HG03108 (cell line): ENCODE data around the gene CREBRF.
"Not testable (repeated sequence)": the region's sequence is repeated elsewhere in the genome, so short reads cannot be mapped to it uniquely, and the experiment has no call there.

ENCODE experiments used
- ATAC-seq: cut with Tn5 transposase; IDR thresholded peaks from one replicate; pipeline ENCODE4 v1.9.1; 2021; ENCODE audit warnings: moderate library complexity; ENCODE audit not compliant: unreplicated experiment

CREBRF gene

GRCh38 chr5:173076471-173076870, 20.3 kb downstream of the CREBRF start:
- ATAC-seq, result not testable (repeated sequence)

GRCh38 chr5:173078878-173079277, 22.7 kb downstream of the CREBRF start:
- ATAC-seq, result no peak

- ATAC-seq, result no peak
Measured at GRCh38 chr5:173089581-173089980, 33.4 kb downstream of the CREBRF start.

- no peak for ATAC-seq
Measured at GRCh38 chr5:173090639-173091038, 34.5 kb downstream of the CREBRF start.

- ATAC-seq, result no peak
Measured at GRCh38 chr5:173091981-173092380, 35.8 kb downstream of the CREBRF start.

- ATAC-seq, result no peak
Measured at GRCh38 chr5:173093606-173094005, 37.5 kb downstream of the CREBRF start.

DNA sequence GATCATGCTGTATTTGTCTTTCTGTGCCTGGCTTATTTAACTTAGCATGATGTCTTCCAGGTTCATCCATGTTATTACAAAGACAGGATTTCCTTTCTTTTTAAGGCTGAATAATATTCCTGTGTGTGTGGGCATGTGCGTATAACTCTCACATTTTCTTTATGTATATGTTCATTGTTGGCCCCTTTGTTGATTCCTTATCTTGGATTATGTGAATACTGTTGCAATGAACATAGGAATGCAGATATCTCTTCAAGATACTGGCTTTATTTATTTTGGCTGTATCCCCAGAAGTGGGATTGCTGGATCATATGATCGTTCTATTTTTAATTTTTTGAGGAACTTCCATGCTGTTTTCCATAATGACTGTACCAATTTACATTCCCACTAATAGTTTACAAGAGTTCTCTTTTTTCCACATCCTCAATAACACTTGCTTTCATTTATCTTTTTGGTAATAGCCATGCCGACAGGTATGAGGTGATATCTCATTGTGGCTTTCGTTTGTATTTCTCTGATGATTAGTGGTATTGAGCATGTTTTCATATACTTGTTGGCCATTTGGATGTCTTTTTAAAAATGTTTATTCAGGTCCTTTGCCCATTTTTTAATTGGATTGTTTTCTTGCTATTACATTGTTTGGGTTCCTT, 38.0 kb downstream of the CREBRF start:
- ATAC-seq, result no peak

DNA sequence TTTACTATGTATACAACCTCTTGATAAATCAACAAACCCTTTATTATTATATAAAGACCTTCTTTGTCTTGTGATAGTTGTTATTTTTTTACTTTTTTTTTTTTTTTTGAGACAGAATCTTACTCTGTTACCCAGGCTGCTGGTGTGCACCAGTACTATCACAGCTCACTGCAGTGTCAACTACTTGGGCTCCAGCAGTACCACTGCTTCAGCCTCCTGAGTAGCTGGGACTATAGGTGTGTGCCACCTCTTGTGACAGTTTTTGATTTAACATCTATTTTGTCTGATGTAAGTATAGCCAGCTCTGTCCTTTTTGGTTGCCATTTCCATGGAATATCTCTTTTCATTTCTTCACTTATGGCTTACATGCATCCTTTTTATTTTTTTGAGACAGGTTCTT, 42.6 kb downstream of the CREBRF start:
- no peak for ATAC-seq

DNA sequence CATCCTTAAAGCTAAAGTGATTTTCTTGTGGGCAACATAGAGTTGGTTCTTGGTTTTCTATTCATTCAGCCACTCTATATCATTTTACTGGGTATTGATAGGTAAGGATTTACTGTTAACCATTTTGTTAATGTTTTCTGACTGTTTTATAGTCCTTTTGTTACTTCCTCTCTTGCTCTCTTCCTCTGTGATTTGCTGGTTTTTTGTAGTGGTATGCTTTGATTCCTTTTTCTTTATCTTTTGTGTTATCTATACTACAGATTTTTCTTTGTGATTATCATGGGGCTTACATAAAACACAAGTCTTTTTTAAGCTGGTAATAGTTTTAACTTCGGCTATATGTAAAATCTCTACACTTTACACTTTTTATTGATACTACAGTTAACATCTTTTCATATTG, 43.3 kb downstream of the CREBRF start:
- ATAC-seq, result no peak

GRCh38 chr5:173101245-173101644, 45.1 kb downstream of the CREBRF start:
- ATAC-seq, result no peak

DNA sequence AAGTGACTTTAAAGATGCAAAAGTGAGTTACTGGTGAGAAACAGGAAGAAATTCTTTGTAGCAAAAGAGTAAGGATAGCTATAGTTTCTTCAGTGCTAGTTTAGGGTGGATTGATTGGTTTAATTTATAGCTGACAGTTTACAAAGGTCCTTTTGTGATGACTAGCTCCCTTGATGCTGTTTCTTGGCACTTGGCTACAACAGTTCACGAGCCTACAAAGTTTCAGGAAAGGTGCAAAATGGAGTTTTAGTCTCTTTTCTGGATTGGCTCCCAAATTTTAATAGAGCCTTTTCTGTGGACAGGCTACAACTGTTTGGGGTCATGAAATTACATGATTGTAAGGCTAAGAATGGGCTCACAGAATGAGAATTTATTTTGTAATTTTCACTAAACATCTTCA, 47.3 kb downstream of the CREBRF start:
- no peak for ATAC-seq

DNA sequence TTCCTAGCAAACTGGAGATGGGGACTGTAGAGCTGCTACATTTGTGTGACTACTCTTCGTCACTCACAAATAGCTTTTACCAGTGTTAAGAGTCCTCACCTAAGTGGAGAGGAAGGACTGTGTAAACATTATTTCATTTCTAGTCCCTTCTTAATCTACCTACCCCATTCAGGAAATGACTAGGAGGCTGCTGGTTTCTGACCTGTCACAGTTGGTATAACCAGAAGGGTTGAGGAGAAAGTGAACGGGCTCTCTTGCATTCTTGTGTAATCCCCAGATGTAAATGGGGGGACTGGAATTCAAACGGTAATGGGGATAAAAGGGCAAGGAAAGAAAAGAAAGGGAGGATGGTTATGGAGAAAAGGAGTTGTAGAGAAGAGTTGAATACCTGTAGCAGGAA, 52.8 kb downstream of the CREBRF start:
- ATAC-seq, result no peak

GRCh38 chr5:173114536-173114935, 58.4 kb downstream of the CREBRF start:
- no peak for ATAC-seq

DNA sequence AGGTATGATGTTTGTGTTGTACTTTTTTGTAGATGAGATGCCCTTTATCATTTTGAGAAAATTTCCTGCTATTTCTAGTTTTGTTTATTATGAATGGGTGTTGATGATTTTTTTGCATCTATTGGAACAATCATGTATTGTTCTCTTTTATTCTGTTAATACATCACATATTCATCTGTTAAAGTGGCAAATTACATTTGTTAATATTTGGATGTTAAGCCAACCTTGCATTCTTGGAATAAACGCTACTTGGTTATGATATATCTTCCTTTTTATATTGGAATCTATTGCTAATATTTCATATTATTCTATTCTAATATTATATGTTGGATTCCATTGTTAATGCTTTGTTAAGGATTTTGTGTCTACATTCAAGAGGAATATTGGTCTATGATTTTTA, 63.6 kb downstream of the CREBRF start:
- no peak for ATAC-seq

GRCh38 chr5:173123416-173123815, 67.3 kb downstream of the CREBRF start:
- ATAC-seq, result no peak

- not testable (repeated sequence) for ATAC-seq
Measured at GRCh38 chr5:173132166-173132565, 76.0 kb downstream of the CREBRF start.

- no peak for ATAC-seq
Measured at GRCh38 chr5:173138707-173139106, 82.6 kb downstream of the CREBRF start.

DNA sequence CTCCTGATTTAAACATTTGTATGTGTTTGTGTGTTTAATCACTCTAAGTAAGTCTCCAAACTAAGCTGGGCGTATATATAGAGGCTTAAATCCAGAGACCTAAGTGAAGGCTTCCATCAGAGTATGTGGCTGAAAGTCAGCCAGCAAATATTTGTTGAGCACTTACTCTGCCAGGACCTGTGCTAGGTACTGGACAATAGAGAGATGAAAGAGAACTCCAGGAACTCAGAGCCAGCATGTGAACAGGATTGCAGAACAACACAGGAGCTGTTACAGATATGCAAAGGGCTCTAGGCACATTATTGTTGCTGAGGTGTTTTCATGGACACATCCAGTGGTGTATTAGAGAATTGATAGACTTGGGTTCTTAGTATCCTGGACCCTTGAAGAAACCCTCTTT, 83.5 kb downstream of the CREBRF start:
- ATAC-seq, result no peak

- no peak for ATAC-seq
Measured at GRCh38 chr5:173140769-173141168, 84.6 kb downstream of the CREBRF start.

- ATAC-seq, result no peak
Measured at GRCh38 chr5:173143567-173143966, 87.4 kb downstream of the CREBRF start.

DNA sequence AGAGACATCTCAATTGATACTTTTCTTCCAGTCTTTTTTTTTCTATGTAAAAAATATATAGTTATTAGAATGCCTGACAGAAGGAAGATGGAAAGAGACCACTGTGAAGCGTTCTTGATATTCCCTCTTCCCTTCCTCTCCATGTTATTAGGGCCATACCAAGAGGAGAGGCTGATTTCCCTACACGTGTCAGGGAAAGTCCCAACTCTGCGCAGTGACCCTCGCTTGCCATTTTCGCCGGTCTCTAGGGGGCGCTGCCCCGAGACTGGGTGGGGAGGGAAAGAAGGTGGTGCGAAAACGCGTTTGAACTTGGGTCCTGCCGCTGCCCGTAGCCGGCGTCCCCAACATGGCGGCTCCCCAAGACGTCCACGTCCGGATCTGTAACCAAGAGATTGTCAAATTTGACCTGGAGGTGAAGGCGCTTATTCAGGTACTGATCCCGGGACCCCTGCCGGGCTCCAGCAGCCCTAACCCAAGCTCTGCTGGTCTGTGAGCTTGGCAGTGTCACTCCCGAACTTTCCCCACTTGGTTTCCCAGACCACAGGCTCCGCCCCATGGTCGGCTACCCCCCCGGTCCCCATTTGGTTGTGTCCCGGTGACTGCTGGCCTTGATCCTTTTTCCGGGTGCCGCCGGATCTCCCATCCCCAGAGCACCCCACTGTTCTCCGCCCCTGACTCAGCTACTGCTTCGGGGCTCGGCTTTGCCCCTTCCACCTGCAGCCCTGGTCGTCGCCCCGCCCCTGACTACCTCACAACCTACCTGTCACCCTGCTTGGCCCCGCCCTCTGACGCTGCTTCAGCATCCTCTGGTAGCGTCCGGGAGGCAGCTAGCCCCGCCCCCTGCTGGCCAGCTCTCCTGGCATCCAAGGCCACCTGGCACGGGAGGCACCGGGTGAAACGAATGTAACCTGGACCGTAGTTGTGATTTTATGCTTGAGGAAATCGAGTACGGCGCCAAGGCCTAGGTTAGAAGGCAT, 88.3 kb downstream of the CREBRF start, which contains the start of gene BNIP1:
BNIP1 (plus strand) TSS at position 332 of the 977 bp plus-strand sequence; CDS start at position 347, 15 bp downstream.
- peak; percentile 78 for ATAC-seq

DNA sequence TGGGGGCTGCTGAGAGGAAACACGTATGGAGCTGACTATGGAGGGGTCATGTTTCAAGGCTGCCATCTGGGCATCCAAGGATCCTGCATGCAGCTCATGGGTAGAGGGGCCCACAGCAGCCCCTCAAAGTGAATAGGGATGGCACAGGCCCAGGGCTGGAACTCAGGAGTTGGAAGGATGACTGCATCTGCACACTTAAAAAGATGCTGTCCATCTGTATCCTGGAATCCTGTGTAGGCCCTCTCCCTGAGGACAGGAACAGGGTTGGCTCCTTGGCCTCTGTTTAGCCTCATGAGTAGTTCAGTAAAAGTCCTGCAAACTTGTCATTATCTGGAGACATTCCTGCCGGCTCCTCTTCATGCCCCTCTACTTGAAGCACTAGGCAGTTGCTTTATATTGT, 92.2 kb downstream of the CREBRF start:
- ATAC-seq, result no peak
